Osteoblast (primary cell): ENCODE data around the gene OR2S2. TPM values are rescaled to one million over a fixed set of nuclear protein-coding genes. Genes with fewer than 3 reads are reported as not detected.
A peak's percentile ranks its signal among the peaks of the same experiment; 100 is the strongest.

ENCODE experiments used
- DNase-seq: peaks from one replicate; pipeline ENCODE4 v3.0.0; 2011; ENCODE audit warnings: low spot score, mixed read lengths; ENCODE audit not compliant: insufficient read length; ENCODE audit errors: missing footprints
- H2AFZ ChIP-seq: 2 replicates; pipeline ENCODE4 v1.6.0; 2011; ENCODE audit warnings: mild to moderate bottlenecking, low read length
- H3K27ac ChIP-seq: 2 replicates; pipeline ENCODE4 v1.5.1; 2011; ENCODE audit warnings: mild to moderate bottlenecking, low read depth, low read length, moderate library complexity
- H3K27me3 ChIP-seq: 2 replicates; pipeline ENCODE4 v1.6.0; 2012; ENCODE audit warnings: mild to moderate bottlenecking, control low read depth, inconsistent platforms, low read length, moderate library complexity; ENCODE audit not compliant: insufficient read depth
- H3K36me3 ChIP-seq: 2 replicates; pipeline ENCODE4 v1.5.1; 2011; ENCODE audit warnings: mild to moderate bottlenecking, low read length, control low read depth, moderate library complexity; ENCODE audit not compliant: insufficient read depth
- H3K4me1 ChIP-seq: 2 replicates; pipeline ENCODE4 v1.5.1; 2011; ENCODE audit warnings: mild to moderate bottlenecking, low read length, control low read depth, moderate library complexity; ENCODE audit not compliant: insufficient read depth
- H3K4me2 ChIP-seq: 2 replicates; pipeline ENCODE4 v1.6.0; 2011; ENCODE audit warnings: mild to moderate bottlenecking, low read length; ENCODE audit not compliant: insufficient read depth
- H3K4me3 ChIP-seq: fragments of 200-600 bp; sonication (generic); 3 replicates; pipeline ENCODE4 v1.5.1; 2012; ENCODE audit warnings: mild to moderate bottlenecking, low read length, inconsistent platforms; ENCODE audit not compliant: insufficient read depth
- H3K79me2 ChIP-seq: 2 replicates; pipeline ENCODE4 v1.6.0; 2012; ENCODE audit warnings: mild to moderate bottlenecking, low read length, control low read depth, inconsistent platforms; ENCODE audit not compliant: insufficient read depth
- H3K9me3 ChIP-seq: 2 replicates; pipeline ENCODE4 v1.5.1; 2011; ENCODE audit warnings: low read depth, low read length, control low read depth
- H4K20me1 ChIP-seq: 2 replicates; pipeline ENCODE4 v1.6.0; 2012; ENCODE audit warnings: mild to moderate bottlenecking, low read length, control low read depth; ENCODE audit not compliant: insufficient read depth
- total RNA-seq: library from RNA; depleted of rRNA; stranded (reverse); fragments of >200 nt; gene quantifications from 2 replicates; pipeline ENCODE4 v1.2.3, GENCODE V29; 2012
- TF ChIP-seq, protein P1 (sequence below): IDR thresholded peaks from 2 replicates; pipeline ENCODE4 v1.5.1; 2011; ENCODE audit warnings: mild to moderate bottlenecking, low read depth, low read length, moderate library complexity; ENCODE audit errors: extremely low read depth

OR2S2 gene
- total RNA-seq, 1 donor, result under 0.01 TPM

- H3K9me3 ChIP-seq, result no peaks in the 10 kb centered on the region
- peak overlapping the region; percentile 72 for H2AFZ ChIP-seq
Measured at GRCh38 chr9:35929453-35929718, 28.6 kb downstream of the OR2S2 start.

DNA sequence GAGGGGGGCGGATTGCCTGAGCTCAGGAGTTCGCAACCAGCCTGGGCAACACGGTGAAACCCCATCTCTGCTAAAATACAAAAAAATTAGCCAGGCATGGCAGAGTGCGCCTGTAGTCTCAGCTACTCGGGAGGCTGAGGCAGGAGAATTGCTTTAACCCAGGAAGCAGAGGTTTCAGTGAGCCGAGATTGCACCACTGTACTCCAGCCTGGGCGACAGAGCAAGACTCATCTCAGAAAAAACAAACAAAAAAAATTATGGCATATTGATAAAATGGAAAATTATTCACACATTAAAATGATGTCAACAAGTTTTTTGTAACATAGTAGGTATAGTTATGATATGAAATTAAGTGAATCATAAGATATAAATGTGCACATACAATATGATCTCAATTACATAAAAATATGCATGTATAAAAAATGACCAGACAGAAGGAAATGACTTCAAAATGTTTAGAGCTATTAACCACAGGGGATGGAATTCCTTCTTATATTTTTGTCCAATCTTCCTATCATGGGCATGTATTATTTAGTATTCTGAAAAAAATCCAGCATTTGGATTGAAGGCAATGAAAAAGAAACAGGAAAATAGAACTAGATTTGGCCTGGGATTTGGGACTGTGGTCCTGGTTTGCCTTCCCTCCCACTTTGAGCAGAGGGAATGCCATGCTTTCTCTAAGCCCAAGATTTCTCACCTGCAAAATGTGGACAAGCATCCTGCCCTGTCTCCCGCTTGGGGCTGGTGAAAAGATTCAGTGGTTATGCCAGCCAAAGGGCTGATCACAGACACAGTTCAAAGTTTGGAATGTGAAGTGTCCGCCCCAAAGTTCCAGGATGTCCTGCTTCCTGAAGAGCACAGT lies 29.1 kb downstream of the OR2S2 start:
- peak overlapping the region; percentile 70 for H3K27ac ChIP-seq
- TF ChIP-seq, protein P1, sequence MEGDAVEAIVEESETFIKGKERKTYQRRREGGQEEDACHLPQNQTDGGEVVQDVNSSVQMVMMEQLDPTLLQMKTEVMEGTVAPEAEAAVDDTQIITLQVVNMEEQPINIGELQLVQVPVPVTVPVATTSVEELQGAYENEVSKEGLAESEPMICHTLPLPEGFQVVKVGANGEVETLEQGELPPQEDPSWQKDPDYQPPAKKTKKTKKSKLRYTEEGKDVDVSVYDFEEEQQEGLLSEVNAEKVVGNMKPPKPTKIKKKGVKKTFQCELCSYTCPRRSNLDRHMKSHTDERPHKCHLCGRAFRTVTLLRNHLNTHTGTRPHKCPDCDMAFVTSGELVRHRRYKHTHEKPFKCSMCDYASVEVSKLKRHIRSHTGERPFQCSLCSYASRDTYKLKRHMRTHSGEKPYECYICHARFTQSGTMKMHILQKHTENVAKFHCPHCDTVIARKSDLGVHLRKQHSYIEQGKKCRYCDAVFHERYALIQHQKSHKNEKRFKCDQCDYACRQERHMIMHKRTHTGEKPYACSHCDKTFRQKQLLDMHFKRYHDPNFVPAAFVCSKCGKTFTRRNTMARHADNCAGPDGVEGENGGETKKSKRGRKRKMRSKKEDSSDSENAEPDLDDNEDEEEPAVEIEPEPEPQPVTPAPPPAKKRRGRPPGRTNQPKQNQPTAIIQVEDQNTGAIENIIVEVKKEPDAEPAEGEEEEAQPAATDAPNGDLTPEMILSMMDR, result no peak
- H3K4me1 ChIP-seq, result peaks cover 42% of the 10 kb centered on the region
- no peaks in the 10 kb centered on the region for H3K36me3 ChIP-seq
- no peaks in the 10 kb centered on the region for H3K79me2 ChIP-seq
- no peaks in the 10 kb centered on the region for H3K9me3 ChIP-seq
- no peaks in the 10 kb centered on the region for H3K27me3 ChIP-seq
- no peak overlapping the region for H3K4me2 ChIP-seq
- no peak overlapping the region for H3K4me3 ChIP-seq
- H4K20me1 ChIP-seq, result no peaks in the 10 kb centered on the region
- DNase-seq, result no peak
- peak overlapping the region; percentile 72 for H2AFZ ChIP-seq

More at GRCh38 chr9:35929453-35929718, 28.6 kb downstream of the OR2S2 start:
- Histone ChIP-seq H3K36me3 (no peaks in the 10 kb centered on the region), H3K4me3 (no peak overlapping the region), H3K27ac (peak overlapping the region; percentile 70), H3K4me1 (peaks cover 42% of the 10 kb centered on the region), H3K79me2 (no peaks in the 10 kb centered on the region), H3K27me3 (no peaks in the 10 kb centered on the region), H4K20me1 (no peaks in the 10 kb centered on the region), H3K4me2 (no peak overlapping the region)
- TF ChIP-seq, protein P1, result no peak
- DNase-seq, result no peak

- H3K27me3 ChIP-seq, result no peaks in the 10 kb centered on the region
- DNase-seq, result peak; percentile 95
- H4K20me1 ChIP-seq, result no peaks in the 10 kb centered on the region
- peaks cover 39% of the 10 kb centered on the region for H3K4me1 ChIP-seq
- no peaks in the 10 kb centered on the region for H3K9me3 ChIP-seq
- peak overlapping the region; percentile 80 for H3K4me2 ChIP-seq
- peak overlapping the region; percentile 51 for H3K4me3 ChIP-seq
- H3K36me3 ChIP-seq, result no peaks in the 10 kb centered on the region
- peak overlapping the region; percentile 93 for H3K27ac ChIP-seq
- peak overlapping the region; percentile 43 for H2AFZ ChIP-seq
- H3K79me2 ChIP-seq, result no peaks in the 10 kb centered on the region
- TF ChIP-seq, protein P1, result no peak
Measured at GRCh38 chr9:35923927-35924763, 33.8 kb downstream of the OR2S2 start.

DNA sequence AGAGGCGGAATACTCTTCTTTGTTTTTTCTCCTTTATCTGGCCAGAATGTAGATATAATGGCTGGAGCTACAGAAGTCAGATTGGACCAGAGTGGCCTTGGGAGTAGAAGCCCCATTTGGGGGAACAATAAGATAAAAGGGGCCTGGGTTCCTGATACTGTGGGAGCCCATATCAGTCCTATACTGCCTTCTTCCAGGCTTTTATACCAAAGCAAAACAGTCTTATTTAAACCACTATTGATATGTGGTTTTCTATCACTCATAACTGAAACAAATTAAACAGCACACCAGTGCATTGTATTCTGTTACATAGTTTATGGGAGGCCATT lies 34.4 kb downstream of the OR2S2 start:
- H2AFZ ChIP-seq, result no peak overlapping the region
- TF ChIP-seq, protein P1, result no peak
- H3K4me3 ChIP-seq, result no peak overlapping the region
- H3K4me2 ChIP-seq, result peak overlapping the region; percentile 80
- no peaks in the 10 kb centered on the region for H4K20me1 ChIP-seq
- H3K79me2 ChIP-seq, result no peaks in the 10 kb centered on the region
- peaks cover 36% of the 10 kb centered on the region for H3K4me1 ChIP-seq
- H3K36me3 ChIP-seq, result no peaks in the 10 kb centered on the region
- H3K27ac ChIP-seq, result peak overlapping the region; percentile 93
- no peak for DNase-seq
- H3K27me3 ChIP-seq, result no peaks in the 10 kb centered on the region
- H3K9me3 ChIP-seq, result no peaks in the 10 kb centered on the region
